GM23338 (cell line): Measurements from ENCODE around the gene RCOR1. TPM values are rescaled to one million over a fixed set of nuclear protein-coding genes. Genes with fewer than 3 reads are reported as not detected.

ENCODE experiments used
- ATAC-seq: fragments of 200-7000 bp; cut with Tn5 transposase; 3 replicates; pipeline ENCODE4 v1.9.1; 2020
- DNase-seq: peaks from one replicate; pipeline ENCODE4 v3.0.0-alpha.2; 2015; ENCODE audit warnings: low spot score
- H2AFZ ChIP-seq: fragments of 200-600 bp; sonication (generic); 2 replicates; pipeline ENCODE4 v1.8.0; 2016; ENCODE audit warnings: antibody characterized with exemption, mild to moderate bottlenecking, moderate library complexity
- H3F3A ChIP-seq: fragments of 200-600 bp; sonication (generic); replicated peaks from 2 replicates; pipeline ENCODE4 v1.8.0; 2017; ENCODE audit warnings: antibody characterized with exemption, mixed run types, low read depth
- H3K27ac ChIP-seq: fragments of 200-600 bp; sonication (generic); 2 replicates; pipeline ENCODE4 v1.6.1; 2016; ENCODE audit warnings: low read depth
- H3K27me3 ChIP-seq: fragments of 200-600 bp; sonication (generic); 2 replicates; pipeline ENCODE4 v1.8.0; 2016; ENCODE audit warnings: mild to moderate bottlenecking, mixed run types, moderate library complexity; ENCODE audit not compliant: insufficient read depth
- H3K36me3 ChIP-seq: fragments of 200-600 bp; sonication (generic); 2 replicates; pipeline ENCODE4 v1.8.0; 2016; ENCODE audit warnings: mild to moderate bottlenecking; ENCODE audit not compliant: insufficient read depth
- H3K4me1 ChIP-seq: fragments of 200-600 bp; sonication (generic); 2 replicates; pipeline ENCODE4 v1.8.0; 2016; ENCODE audit warnings: mild to moderate bottlenecking, moderate library complexity; ENCODE audit not compliant: insufficient read depth
- H3K4me2 ChIP-seq: fragments of 200-600 bp; sonication (generic); 2 replicates; pipeline ENCODE4 v1.7.1; 2017; ENCODE audit warnings: mixed run types
- H3K4me3 ChIP-seq: fragments of 200-600 bp; sonication (generic); 2 replicates; pipeline ENCODE4 v1.6.1; 2016; ENCODE audit warnings: mixed run types
- H3K79me2 ChIP-seq: fragments of 200-600 bp; sonication (generic); replicated peaks from 2 replicates; pipeline ENCODE4 v1.8.0; 2017; ENCODE audit warnings: mild to moderate bottlenecking; ENCODE audit not compliant: insufficient read depth
- H3K9me2 ChIP-seq: fragments of 200-600 bp; sonication (generic); 2 replicates; pipeline ENCODE4 v1.8.0; 2017; ENCODE audit not compliant: insufficient read depth
- H4K20me1 ChIP-seq: fragments of 200-600 bp; sonication (generic); replicated peaks from 2 replicates; pipeline ENCODE4 v1.8.0; 2017; ENCODE audit warnings: mild to moderate bottlenecking; ENCODE audit not compliant: insufficient read depth
- H3K27ac Mint-ChIP-seq: 2 replicates; pipeline ENCODE4 v1.8.0; 2020; ENCODE audit warnings: inconsistent platforms, mild to moderate bottlenecking, moderate library complexity, mixed read lengths
- H3K27me3 Mint-ChIP-seq: 3 replicates; pipeline ENCODE4 v1.8.0; 2022; ENCODE audit warnings: low read depth, mild to moderate bottlenecking, moderate library complexity, mixed read lengths, inconsistent platforms; ENCODE audit not compliant: insufficient read depth, poor library complexity
- H3K36me3 Mint-ChIP-seq: 3 replicates; pipeline ENCODE4 v1.8.0; 2021; ENCODE audit warnings: low read depth, mild to moderate bottlenecking, inconsistent platforms, moderate library complexity, mixed read lengths
- H3K4me1 Mint-ChIP-seq: 3 replicates; pipeline ENCODE4 v1.8.0; 2020; ENCODE audit warnings: mild to moderate bottlenecking, inconsistent platforms, mixed read lengths
- H3K4me3 Mint-ChIP-seq: 3 replicates; pipeline ENCODE4 v1.8.0; 2021; ENCODE audit warnings: moderate library complexity, mild to moderate bottlenecking, inconsistent platforms, mixed read lengths
- H3K9me3 Mint-ChIP-seq: 3 replicates; pipeline ENCODE4 v1.8.0; 2020; ENCODE audit warnings: moderate library complexity, mild to moderate bottlenecking, inconsistent platforms, mixed read lengths
- CTCF ChIP-seq, 2 experiments: fragments of 200-600 bp in 1 of 2; sonication (generic) in 1 of 2; conservative IDR thresholded peaks; 2 replicates each; pipeline versions ENCODE4 v1.5.1 to v1.6.1; 2016 to 2017; ENCODE audit warnings: antibody characterized with exemption in 2 of 2, low read depth in 2 of 2, mild to moderate bottlenecking in 2 of 2, moderate library complexity in 1 of 2
- ETS1 ChIP-seq: IDR thresholded peaks from 2 replicates; pipeline ENCODE4 v1.6.1; 2016; ENCODE audit warnings: antibody characterized with exemption
- EZH2 ChIP-seq: fragments of 200-600 bp; sonication (generic); IDR thresholded peaks from one replicate; pipeline ENCODE4 v1.8.0; 2017; ENCODE audit warnings: antibody characterized with exemption, mild to moderate bottlenecking, low read depth; ENCODE audit not compliant: unreplicated experiment
- EZH2phosphoT487 ChIP-seq: fragments of 200-600 bp; sonication (generic); IDR thresholded peaks from one replicate; pipeline ENCODE4 v1.8.1; 2018; ENCODE audit warnings: antibody characterized with exemption; ENCODE audit not compliant: unreplicated experiment
- JUNB ChIP-seq: IDR thresholded peaks from one replicate; pipeline ENCODE4 v1.6.1; 2016; ENCODE audit warnings: antibody characterized with exemption; ENCODE audit not compliant: unreplicated experiment
- NANOG ChIP-seq: IDR thresholded peaks from 2 replicates; pipeline ENCODE4 v1.6.1; 2016; ENCODE audit warnings: antibody characterized with exemption, borderline replicate concordance
- POLR2AphosphoS5 ChIP-seq: IDR thresholded peaks from 2 replicates; pipeline ENCODE4 v1.6.1; 2016; ENCODE audit warnings: antibody characterized with exemption, low read depth
- REST ChIP-seq: IDR thresholded peaks from one replicate; pipeline ENCODE4 v1.6.1; 2018; ENCODE audit warnings: antibody characterized with exemption; ENCODE audit not compliant: unreplicated experiment
- STAT1 ChIP-seq: IDR thresholded peaks from one replicate; pipeline ENCODE4 v1.6.1; 2016; ENCODE audit warnings: antibody characterized with exemption; ENCODE audit not compliant: unreplicated experiment
- ZNF114 ChIP-seq: fragments of 250-450 bp; sonication (Bioruptor Pico); IDR thresholded peaks from 2 replicates; pipeline ENCODE4 v1.5.0; 2020; ENCODE audit warnings: mild to moderate bottlenecking, moderate library complexity
- ZNF331 ChIP-seq: fragments of 250-450 bp; sonication (Bioruptor Pico); IDR thresholded peaks from 2 replicates; pipeline ENCODE4 v1.5.0; 2020; ENCODE audit warnings: low read depth, mild to moderate bottlenecking, moderate library complexity
- ZNF462 ChIP-seq: fragments of 250-450 bp; sonication (Bioruptor Pico); IDR thresholded peaks from 2 replicates; pipeline ENCODE4 v1.5.0; 2020; ENCODE audit warnings: mild to moderate bottlenecking, moderate library complexity
- polyA plus RNA-seq: library from polyadenylated mRNA; unstranded; fragments of >200 nt; fragmentation: Nextera tagmentation; extraction: Ambion mirVana; gene quantifications from 2 replicates; pipeline ENCODE4 v1.2.1, GENCODE V29; 2016
- total RNA-seq: library from RNA; depleted of rRNA; stranded (reverse); fragments of >200 nt; shearing (Covaris generic); gene quantifications from 2 replicates; pipeline ENCODE4 v1.2.3, GENCODE V29; 2014

Gene RCOR1
- total and polyA plus RNA-seq, 2 experiments from 2014 or later, result 7.6 to 26.1 TPM

GRCh38 chr14:102699416-102700110, 107.1 kb downstream of the RCOR1 start (continued):
- TF ChIP-seq ZNF462 (CRISPR knock-in tag) (no peak), ETS1 (no peak), NANOG (no peak), EZH2 (no peak), ZNF114 (CRISPR knock-in tag) (no peak)

GRCh38 chr14:102708494-102708893, 116.0 kb downstream of the RCOR1 start:
- Histone ChIP-seq H3F3A (0 out of 2 replicates have a peak, but pooled peaks cover 2% of the 10 kb centered on the region), H2AFZ (no peak overlapping the region), H3K27me3 (no peaks in the 10 kb centered on the region), H3K79me2 (no peaks in the 10 kb centered on the region), H3K36me3 (peaks cover 8% of the 10 kb centered on the region; the same call in 1 of the 2 replicates), H3K4me3 (no peak overlapping the region), H3K27ac (no peak overlapping the region), H3K4me1 (no peaks in the 10 kb centered on the region), H3K9me2 (no peaks in the 10 kb centered on the region), H3K4me2 (no peak overlapping the region), H4K20me1 (no peaks in the 10 kb centered on the region)
- Mint-ChIP-seq H3K4me3 (no peak overlapping the region), H3K27ac (no peak overlapping the region), H3K4me1 (no peaks in the 10 kb centered on the region), H3K27me3 (peaks cover 2% of the 10 kb centered on the region), H3K36me3 (peaks cover 44% of the 10 kb centered on the region), H3K9me3 (peaks cover 3% of the 10 kb centered on the region; the same call in 1 of the 3 replicates)
- no peak for DNase-seq
- ATAC-seq, result no peak
- TF ChIP-seq REST (no peak), CTCF (conservative IDR thresholded peaks at IDR 0.05; ENCODE audit: low read depth in 2 of 2) (no peak), ZNF331 (CRISPR knock-in tag) (no peak), EZH2phosphoT487 (no peak), NANOG (no peak), JUNB (no peak), POLR2AphosphoS5 (no peak), STAT1 (no peak)
